Vagina (tissue), 2 donors: ENCODE data around the gene FAT2. TPM values are rescaled to one million over a fixed set of nuclear protein-coding genes. Genes with fewer than 3 reads are reported as not detected.

Experiments
- DNase-seq, 2 donors: peaks; one replicate each; pipeline ENCODE4 v3.0.0-alpha.2; 2017; ENCODE audit errors: extremely low spot score in 2 of 2
- H3K27ac ChIP-seq: fragments of 200-600 bp; sonication (generic); one replicate; pipeline ENCODE4 v1.5.1; 2019
- H3K27me3 ChIP-seq: fragments of 200-600 bp; sonication (generic); one replicate; pipeline ENCODE4 v1.5.1; 2019
- H3K36me3 ChIP-seq, 2 donors: fragments of 200-600 bp; sonication (generic); one replicate each; pipeline ENCODE4 v1.5.1; 2017 to 2019
- H3K4me1 ChIP-seq: fragments of 200-600 bp; sonication (generic); one replicate; pipeline ENCODE4 v1.5.1; 2019
- H3K4me3 ChIP-seq, 2 donors: fragments of 200-600 bp; sonication (generic); 1 replicate in 1 of 2; 2 replicates in 1 of 2; pipeline ENCODE4 v1.5.1; 2016 to 2019
- H3K9me3 ChIP-seq: fragments of 200-600 bp; sonication (generic); one replicate; pipeline ENCODE4 v1.5.1; 2019
- POLR2A ChIP-seq, 2 donors: fragments of 450-650 bp; IDR thresholded peaks; one replicate each; pipeline ENCODE4 v1.6.1; 2017; ENCODE audit warnings: antibody characterized with exemption in 2 of 2, mild to moderate bottlenecking in 2 of 2, moderate library complexity in 2 of 2
- POLR2AphosphoS5 ChIP-seq, 2 donors: sonication (generic); formaldehyde crosslinking; IDR thresholded peaks; one replicate each; pipeline ENCODE4 v1.9.0; 2017; ENCODE audit warnings: antibody characterized with exemption in 2 of 2, mild to moderate bottlenecking in 2 of 2, low read depth in 1 of 2; ENCODE audit not compliant: insufficient read depth in 1 of 2
- intact Hi-C: fragments of 100-400 bp; cut with DNase I; formaldehyde crosslinking; loops from one replicate; pipeline ENCODE4 v1.15.1; 2023
- total RNA-seq: library from RNA; depleted of rRNA; stranded (reverse); fragments of >200 nt; gene quantifications from one replicate; pipeline ENCODE4 v1.2.3, GENCODE V29; 2016
- TF ChIP-seq, protein P1 (sequence below), 3 experiments: fragments of 450-650 bp in 2 of 3; fragments of 200-600 bp in 1 of 3; sonication (generic) in 1 of 3; IDR thresholded peaks; one replicate each; pipeline ENCODE4 v1.5.1; 2017 to 2019; ENCODE audit warnings: antibody characterized with exemption in 3 of 3, mild to moderate bottlenecking in 2 of 3, moderate library complexity in 2 of 3

FAT2 gene
- total RNA-seq, 1 donor from 2014 or later: 74.9 TPM

GRCh38 chr5:151555760-151556576 lies 35.2 kb downstream of the FAT2 start:
- Histone ChIP-seq H3K9me3 (no peaks in the 10 kb centered on the region), H3K27ac (no peak overlapping the region), H3K4me1 (no peaks in the 10 kb centered on the region), H3K36me3 (peaks cover 0 to 3% of the 10 kb centered on the region in 2 donors), H3K4me3 (no peak overlapping the region), H3K27me3 (no peaks in the 10 kb centered on the region)
- intact Hi-C loops: no loop called here
- TF ChIP-seq POLR2AphosphoS5 (IDR thresholded peaks at IDR 0.05; ENCODE audit: insufficient read depth in 1 of 2, low read depth in 1 of 2) (no peak), POLR2A (IDR thresholded peaks at IDR 0.05) (no peak)
- TF ChIP-seq, protein P1, sequence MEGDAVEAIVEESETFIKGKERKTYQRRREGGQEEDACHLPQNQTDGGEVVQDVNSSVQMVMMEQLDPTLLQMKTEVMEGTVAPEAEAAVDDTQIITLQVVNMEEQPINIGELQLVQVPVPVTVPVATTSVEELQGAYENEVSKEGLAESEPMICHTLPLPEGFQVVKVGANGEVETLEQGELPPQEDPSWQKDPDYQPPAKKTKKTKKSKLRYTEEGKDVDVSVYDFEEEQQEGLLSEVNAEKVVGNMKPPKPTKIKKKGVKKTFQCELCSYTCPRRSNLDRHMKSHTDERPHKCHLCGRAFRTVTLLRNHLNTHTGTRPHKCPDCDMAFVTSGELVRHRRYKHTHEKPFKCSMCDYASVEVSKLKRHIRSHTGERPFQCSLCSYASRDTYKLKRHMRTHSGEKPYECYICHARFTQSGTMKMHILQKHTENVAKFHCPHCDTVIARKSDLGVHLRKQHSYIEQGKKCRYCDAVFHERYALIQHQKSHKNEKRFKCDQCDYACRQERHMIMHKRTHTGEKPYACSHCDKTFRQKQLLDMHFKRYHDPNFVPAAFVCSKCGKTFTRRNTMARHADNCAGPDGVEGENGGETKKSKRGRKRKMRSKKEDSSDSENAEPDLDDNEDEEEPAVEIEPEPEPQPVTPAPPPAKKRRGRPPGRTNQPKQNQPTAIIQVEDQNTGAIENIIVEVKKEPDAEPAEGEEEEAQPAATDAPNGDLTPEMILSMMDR (IDR thresholded peaks at IDR 0.05): no peak
- peak in 1 of 2 donors; percentile 46 for DNase-seq

- Histone ChIP-seq H3K9me3 (no peaks in the 10 kb centered on the region), H3K27me3 (no peaks in the 10 kb centered on the region), H3K36me3 (peaks cover 0 to 3% of the 10 kb centered on the region in 2 donors), H3K27ac (no peak overlapping the region), H3K4me1 (no peaks in the 10 kb centered on the region), H3K4me3 (no peak overlapping the region)
- intact Hi-C loops: no loop called here
- TF ChIP-seq POLR2AphosphoS5 (IDR thresholded peaks at IDR 0.05; ENCODE audit: insufficient read depth in 1 of 2, low read depth in 1 of 2) (no peak), POLR2A (IDR thresholded peaks at IDR 0.05) (no peak)
- TF ChIP-seq, protein P1 (IDR thresholded peaks at IDR 0.05): no peak
- no peak for DNase-seq
These were observed 37.4 kb downstream of the FAT2 start for GRCh38 chr5:151553695-151554094.

DNA sequence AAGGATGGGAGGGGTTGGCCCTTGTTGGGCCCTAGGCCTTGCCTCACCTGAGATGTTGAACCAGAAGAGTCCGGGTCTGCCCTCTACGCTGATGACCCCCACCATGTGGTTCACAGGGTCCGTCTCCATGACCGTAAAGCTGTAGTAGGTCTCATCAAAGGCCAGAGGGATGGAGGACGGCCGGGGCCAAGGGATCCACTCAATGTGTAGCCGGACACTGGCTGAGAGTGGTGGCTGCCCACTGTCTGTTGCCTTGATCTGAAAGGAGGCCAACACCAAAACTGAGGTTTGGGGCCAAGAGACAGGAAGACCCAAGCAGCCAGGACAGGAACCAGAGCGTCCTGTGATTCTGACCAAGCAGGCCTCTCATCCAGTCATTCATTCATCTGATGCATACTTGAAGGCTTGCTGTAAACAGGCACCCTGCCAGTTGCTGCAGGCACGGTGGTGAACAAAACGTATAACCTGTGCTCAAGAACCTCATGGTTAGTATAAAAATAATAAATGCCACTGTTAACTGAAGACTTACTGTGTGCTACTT lies 37.9 kb downstream of the FAT2 start:
- H3K27me3 ChIP-seq: no peaks in the 10 kb centered on the region
- no peak for TF ChIP-seq POLR2A (IDR thresholded peaks at IDR 0.05)
- no peak for TF ChIP-seq POLR2AphosphoS5 (IDR thresholded peaks at IDR 0.05; ENCODE audit: insufficient read depth in 1 of 2, low read depth in 1 of 2)
- TF ChIP-seq, protein P1 (IDR thresholded peaks at IDR 0.05): no peak
- no peak overlapping the region for H3K4me3 ChIP-seq
- H3K9me3 ChIP-seq: no peaks in the 10 kb centered on the region
- no peaks in the 10 kb centered on the region for H3K4me1 ChIP-seq
- peak in 1 of 2 donors; percentile 52 for DNase-seq
- H3K36me3 ChIP-seq: peaks cover 0 to 7% of the 10 kb centered on the region in 2 donors
- intact Hi-C loops: no loop called here
- H3K27ac ChIP-seq: no peak overlapping the region

DNA sequence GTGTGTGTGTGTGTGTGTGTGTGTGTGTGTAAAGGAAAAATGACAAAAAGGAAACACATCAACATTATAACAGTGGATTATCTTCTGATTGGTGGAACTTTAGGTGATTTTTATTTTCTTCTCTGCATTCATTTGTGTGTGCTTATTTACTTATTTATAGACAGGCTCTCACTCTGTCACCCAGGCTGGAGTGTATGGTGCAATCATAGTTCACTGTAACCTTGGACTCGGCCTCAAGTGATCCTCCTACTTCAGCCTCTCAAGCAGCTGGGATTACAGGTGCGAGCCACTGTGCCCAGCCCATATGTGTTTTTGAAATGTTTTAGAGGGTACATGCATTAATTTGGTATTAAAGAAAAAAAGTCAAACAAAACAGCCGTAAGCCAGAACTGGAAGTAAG lies 39.1 kb downstream of the FAT2 start:
- Histone ChIP-seq H3K4me1 (no peaks in the 10 kb centered on the region), H3K4me3 (no peak overlapping the region), H3K9me3 (no peaks in the 10 kb centered on the region), H3K27me3 (no peaks in the 10 kb centered on the region), H3K36me3 (peaks cover 0 to 7% of the 10 kb centered on the region in 2 donors), H3K27ac (no peak overlapping the region)
- intact Hi-C loops: no loop called here
- TF ChIP-seq POLR2A (IDR thresholded peaks at IDR 0.05) (no peak), POLR2AphosphoS5 (IDR thresholded peaks at IDR 0.05; ENCODE audit: insufficient read depth in 1 of 2, low read depth in 1 of 2) (no peak)
- TF ChIP-seq, protein P1 (IDR thresholded peaks at IDR 0.05): no peak
- no peak for DNase-seq

GRCh38 chr5:151550146-151550545 lies 41.0 kb downstream of the FAT2 start:
- Histone ChIP-seq H3K27me3 (no peaks in the 10 kb centered on the region), H3K9me3 (no peaks in the 10 kb centered on the region), H3K4me3 (no peak overlapping the region), H3K36me3 (peaks cover 0 to 8% of the 10 kb centered on the region in 2 donors), H3K4me1 (no peaks in the 10 kb centered on the region), H3K27ac (no peak overlapping the region)
- DNase-seq: peak in 1 of 2 donors; percentile 14
- TF ChIP-seq POLR2AphosphoS5 (IDR thresholded peaks at IDR 0.05; ENCODE audit: insufficient read depth in 1 of 2, low read depth in 1 of 2): no peak
- TF ChIP-seq, protein P1 (IDR thresholded peaks at IDR 0.05): no peak
- TF ChIP-seq POLR2A (IDR thresholded peaks at IDR 0.05): no peak
- intact Hi-C loops: no loop called here
